Islet precursor cell (in vitro differentiated cells): ENCODE measurements around the gene DYNC1H1.

ENCODE experiments used
- DNase-seq: peaks from one replicate; pipeline ENCODE4 v3.0.0-alpha.2; 2018

The DYNC1H1 gene

DNA sequence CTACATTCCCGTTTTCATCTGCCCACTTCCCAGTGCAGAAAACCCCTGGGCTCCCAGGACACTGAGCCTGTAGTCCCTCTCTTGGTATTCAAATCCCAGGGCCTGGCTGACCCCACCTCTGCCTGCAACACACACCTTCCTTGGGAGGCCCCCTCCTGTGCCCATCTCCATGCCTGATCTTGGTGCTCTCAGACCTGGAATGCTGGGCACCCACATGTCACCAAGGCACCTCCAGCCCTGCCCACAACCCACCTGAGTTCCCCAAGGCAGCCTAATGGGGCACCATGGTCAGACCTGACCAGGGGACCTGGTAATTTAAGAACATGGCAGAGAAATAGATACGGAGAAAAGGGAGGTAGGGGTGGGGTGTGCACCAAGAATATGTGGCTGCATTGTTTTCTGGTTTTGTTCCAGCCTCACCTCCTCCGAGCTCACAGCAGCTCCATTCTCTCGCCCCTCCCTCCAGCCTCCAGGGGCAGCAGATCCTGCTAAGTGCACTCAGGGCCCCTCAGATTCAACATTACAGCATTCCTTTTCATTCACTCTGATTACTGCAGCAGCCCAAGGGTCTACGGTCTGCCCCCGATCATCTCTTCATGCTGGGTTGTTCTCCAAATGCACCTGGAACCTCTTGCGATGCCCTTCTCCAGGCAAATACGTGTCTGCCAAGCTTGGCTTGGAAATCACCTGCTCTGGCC, 131.6 kb downstream of the DYNC1H1 start:
- peak; percentile 71 for DNase-seq

DNA sequence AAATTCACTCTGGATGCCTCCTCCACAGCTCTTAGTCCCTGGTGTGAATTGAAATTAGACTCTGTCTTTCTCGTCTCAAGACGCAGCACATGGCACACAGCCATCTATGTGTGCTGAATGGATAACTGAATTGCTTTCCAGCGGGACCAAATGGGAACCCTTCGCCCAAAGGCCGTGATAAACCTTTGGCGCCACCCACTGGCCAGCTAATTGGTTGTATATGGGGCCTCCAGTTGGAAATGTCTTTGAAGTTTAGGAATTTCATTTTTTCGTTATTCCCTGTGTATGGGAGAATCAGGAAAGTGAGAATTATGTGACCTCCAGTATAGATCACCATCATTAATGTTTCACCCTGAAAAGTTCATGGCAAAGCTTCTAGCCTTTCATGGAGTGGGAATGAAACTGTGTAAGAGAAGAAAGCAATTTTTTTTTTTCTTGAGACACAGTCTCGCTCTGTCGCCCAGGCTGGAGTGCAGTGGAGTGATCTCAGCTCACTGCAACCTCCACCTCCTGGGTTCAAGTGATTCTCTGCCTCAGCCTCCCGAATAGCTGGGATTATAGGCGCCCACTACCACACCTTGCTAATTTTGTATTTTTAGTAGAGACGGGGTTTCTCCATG, 132.3 kb downstream of the DYNC1H1 start:
- DNase-seq: peak; percentile 86

DNA sequence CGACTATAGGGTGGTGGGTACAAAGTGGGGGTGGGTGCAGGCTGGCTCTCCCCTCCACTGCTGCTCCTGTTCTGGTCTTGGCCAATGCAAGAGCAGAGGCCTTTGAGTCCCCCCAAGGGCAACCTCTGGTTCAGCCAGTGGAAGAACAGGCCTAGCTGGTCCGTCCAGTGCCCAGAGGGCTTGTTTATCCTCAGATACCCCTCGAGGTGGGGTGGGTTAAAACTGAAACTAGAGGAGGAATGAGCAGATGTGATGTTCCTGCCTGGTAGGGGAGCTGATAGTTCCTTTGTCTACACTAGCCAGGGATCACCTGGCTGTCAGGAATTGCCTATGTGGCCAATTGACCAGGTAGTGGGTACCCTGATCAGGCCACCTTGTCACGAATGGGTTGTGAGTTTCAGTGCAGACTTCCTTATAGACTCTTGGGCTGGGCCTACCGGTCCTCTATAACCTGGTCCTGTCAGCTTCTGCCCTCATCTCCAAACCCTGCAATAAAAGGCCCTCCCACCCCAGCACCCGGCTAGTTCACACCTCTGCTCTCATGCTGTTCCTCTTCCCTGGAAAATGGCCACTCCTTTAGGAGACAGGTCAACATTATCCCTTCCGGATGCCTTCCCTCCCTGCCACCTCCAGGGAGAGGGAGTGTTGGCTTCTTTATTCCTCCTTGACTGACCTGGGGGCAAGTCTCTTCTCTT, 133.2 kb downstream of the DYNC1H1 start:
- peak; percentile 92 for DNase-seq

DNA sequence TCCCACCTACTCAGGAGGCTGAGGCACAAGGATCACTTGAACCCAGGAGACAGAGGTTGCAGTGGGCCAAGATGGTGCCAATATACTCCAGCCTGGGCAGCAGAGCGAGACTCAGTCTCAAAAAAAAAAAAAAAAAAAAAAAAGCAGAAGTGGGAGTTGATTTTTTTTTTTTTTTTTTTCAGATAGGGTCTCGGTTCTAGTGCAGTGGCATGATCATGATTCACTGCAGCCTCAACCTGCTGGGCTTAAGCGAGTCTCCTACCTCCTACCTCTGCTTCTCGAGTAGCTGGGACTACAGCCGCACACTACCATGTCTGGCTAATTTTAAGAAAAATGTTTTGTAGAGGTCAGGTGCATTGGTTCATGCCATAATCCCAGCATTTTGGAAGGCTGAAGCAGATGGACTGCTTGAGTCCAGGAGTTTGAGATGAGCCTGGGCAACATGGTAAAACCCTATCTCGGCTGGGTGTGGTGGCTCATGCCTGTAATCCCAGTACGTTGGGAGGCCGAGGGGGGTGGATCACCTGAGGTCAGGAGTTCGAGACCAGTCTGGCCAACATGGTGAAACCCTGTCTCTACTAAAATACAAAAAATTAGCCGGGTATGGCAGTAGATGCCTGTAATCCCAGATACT, 138.8 kb downstream of the DYNC1H1 start:
- no peak for DNase-seq

DNA sequence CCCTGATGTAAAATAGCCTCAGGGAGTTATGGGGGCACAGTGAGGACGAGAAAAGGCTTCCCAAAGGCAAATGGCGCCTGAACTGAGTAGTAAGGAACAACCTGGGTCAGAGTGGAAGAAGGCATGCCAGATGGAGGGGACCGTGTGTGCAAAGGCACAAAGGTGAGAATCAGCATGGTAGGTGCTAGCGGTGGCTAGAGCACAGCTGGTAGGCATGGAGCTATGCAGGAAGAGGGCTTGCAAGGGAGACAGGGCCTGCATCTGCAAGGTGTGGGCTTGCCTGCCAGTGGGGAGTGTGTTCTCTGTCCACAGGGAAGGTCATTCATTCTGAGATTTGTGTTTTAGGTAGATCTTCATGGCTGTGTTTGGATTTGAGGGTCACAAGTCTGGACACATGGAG, 141.0 kb downstream of the DYNC1H1 start:
- no peak for DNase-seq
